WTC11 (cell line): ENCODE data around the gene AIFM1.

Experiments
- NR1H2 ChIP-seq: sonication (generic); formaldehyde crosslinking; IDR thresholded peaks from 2 replicates; pipeline ENCODE4 v1.9.0; 2021; ENCODE audit warnings: mild to moderate bottlenecking, moderate library complexity, missing genetic modification reagents
- SMAD3 ChIP-seq: sonication (generic); formaldehyde crosslinking; IDR thresholded peaks from 2 replicates; pipeline ENCODE4 v1.8.0; 2022; ENCODE audit warnings: missing genetic modification reagents, mild to moderate bottlenecking, borderline replicate concordance
- SP1 ChIP-seq: sonication (generic); formaldehyde crosslinking; conservative IDR thresholded peaks from 2 replicates; pipeline ENCODE4 v1.8.1; 2022; ENCODE audit warnings: missing genetic modification reagents
- TEAD4 ChIP-seq: sonication (generic); formaldehyde crosslinking; IDR thresholded peaks from 2 replicates; pipeline ENCODE4 v1.8.0; 2022; ENCODE audit warnings: mild to moderate bottlenecking, missing genetic modification reagents
- ZNF121 ChIP-seq: sonication (generic); formaldehyde crosslinking; IDR thresholded peaks from 2 replicates; pipeline ENCODE4 v1.8.0; 2023; ENCODE audit warnings: missing genetic modification reagents
- TF ChIP-seq, protein P1 (sequence below): fragments of 200-600 bp; IDR thresholded peaks from 2 replicates; pipeline ENCODE4 v1.8.0; 2022; ENCODE audit warnings: antibody characterized with exemption
- TF ChIP-seq, protein P2 (sequence below): sonication (generic); formaldehyde crosslinking; IDR thresholded peaks from 2 replicates; pipeline ENCODE4 v1.8.0; 2022; ENCODE audit warnings: missing genetic modification reagents
- TF ChIP-seq, protein P3 (sequence below): sonication (generic); formaldehyde crosslinking; IDR thresholded peaks from 2 replicates; pipeline ENCODE4 v1.8.0; 2022; ENCODE audit warnings: mild to moderate bottlenecking, missing genetic modification reagents
- TF ChIP-seq, protein P4 (sequence below): sonication (generic); formaldehyde crosslinking; IDR thresholded peaks from 2 replicates; pipeline ENCODE4 v1.8.1; 2022; ENCODE audit warnings: low read depth, missing genetic modification reagents, borderline replicate concordance
- TF ChIP-seq, protein P5 (sequence below): sonication (generic); formaldehyde crosslinking; IDR thresholded peaks from 2 replicates; pipeline ENCODE4 v1.8.0; 2022; ENCODE audit warnings: mild to moderate bottlenecking, missing genetic modification reagents
- TF ChIP-seq, protein P6 (sequence below): sonication (generic); formaldehyde crosslinking; IDR thresholded peaks from 2 replicates; pipeline ENCODE4 v1.8.1; 2022; ENCODE audit warnings: mild to moderate bottlenecking, moderate library complexity, missing genetic modification reagents
- TF ChIP-seq, protein P7 (sequence below): sonication (generic); formaldehyde crosslinking; IDR thresholded peaks from 2 replicates; pipeline ENCODE4 v1.8.0; 2022; ENCODE audit warnings: mild to moderate bottlenecking, missing genetic modification reagents
- TF ChIP-seq, protein P8 (sequence below): sonication (generic); formaldehyde crosslinking; conservative IDR thresholded peaks from 2 replicates; pipeline ENCODE4 v1.8.1; 2023; ENCODE audit warnings: mild to moderate bottlenecking, low read depth, missing genetic modification reagents, moderate library complexity

DNA sequence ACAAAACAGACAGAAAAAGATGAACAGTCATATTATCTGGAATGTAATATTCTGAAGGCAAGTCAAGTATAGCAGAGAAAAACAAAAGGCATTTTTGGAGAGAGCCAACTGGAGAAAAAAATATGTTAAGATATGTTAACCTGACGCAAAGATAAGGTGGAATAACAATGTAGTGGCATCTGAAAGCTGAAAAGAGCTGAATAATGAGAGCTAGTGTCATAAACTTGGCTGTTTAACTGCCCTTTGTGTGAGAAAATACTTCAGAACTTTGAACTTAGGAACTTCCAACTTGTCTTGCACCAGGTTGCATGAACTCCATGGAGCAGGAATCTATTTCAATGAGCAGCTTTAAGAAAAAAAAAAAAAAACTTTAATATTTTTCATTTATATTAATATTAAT lies 39.0 kb upstream of the AIFM1 start:
- TF ChIP-seq, protein P1, sequence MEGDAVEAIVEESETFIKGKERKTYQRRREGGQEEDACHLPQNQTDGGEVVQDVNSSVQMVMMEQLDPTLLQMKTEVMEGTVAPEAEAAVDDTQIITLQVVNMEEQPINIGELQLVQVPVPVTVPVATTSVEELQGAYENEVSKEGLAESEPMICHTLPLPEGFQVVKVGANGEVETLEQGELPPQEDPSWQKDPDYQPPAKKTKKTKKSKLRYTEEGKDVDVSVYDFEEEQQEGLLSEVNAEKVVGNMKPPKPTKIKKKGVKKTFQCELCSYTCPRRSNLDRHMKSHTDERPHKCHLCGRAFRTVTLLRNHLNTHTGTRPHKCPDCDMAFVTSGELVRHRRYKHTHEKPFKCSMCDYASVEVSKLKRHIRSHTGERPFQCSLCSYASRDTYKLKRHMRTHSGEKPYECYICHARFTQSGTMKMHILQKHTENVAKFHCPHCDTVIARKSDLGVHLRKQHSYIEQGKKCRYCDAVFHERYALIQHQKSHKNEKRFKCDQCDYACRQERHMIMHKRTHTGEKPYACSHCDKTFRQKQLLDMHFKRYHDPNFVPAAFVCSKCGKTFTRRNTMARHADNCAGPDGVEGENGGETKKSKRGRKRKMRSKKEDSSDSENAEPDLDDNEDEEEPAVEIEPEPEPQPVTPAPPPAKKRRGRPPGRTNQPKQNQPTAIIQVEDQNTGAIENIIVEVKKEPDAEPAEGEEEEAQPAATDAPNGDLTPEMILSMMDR, result no peak
- TF ChIP-seq, protein P2, sequence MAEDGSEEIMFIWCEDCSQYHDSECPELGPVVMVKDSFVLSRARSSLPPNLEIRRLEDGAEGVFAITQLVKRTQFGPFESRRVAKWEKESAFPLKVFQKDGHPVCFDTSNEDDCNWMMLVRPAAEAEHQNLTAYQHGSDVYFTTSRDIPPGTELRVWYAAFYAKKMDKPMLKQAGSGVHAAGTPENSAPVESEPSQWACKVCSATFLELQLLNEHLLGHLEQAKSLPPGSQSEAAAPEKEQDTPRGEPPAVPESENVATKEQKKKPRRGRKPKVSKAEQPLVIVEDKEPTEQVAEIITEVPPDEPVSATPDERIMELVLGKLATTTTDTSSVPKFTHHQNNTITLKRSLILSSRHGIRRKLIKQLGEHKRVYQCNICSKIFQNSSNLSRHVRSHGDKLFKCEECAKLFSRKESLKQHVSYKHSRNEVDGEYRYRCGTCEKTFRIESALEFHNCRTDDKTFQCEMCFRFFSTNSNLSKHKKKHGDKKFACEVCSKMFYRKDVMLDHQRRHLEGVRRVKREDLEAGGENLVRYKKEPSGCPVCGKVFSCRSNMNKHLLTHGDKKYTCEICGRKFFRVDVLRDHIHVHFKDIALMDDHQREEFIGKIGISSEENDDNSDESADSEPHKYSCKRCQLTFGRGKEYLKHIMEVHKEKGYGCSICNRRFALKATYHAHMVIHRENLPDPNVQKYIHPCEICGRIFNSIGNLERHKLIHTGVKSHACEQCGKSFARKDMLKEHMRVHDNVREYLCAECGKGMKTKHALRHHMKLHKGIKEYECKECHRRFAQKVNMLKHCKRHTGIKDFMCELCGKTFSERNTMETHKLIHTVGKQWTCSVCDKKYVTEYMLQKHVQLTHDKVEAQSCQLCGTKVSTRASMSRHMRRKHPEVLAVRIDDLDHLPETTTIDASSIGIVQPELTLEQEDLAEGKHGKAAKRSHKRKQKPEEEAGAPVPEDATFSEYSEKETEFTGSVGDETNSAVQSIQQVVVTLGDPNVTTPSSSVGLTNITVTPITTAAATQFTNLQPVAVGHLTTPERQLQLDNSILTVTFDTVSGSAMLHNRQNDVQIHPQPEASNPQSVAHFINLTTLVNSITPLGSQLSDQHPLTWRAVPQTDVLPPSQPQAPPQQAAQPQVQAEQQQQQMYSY (CRISPR knock-in tag), result no peak
- TF ChIP-seq SP1 (CRISPR knock-in tag) (no peak), ZNF121 (CRISPR knock-in tag) (no peak), NR1H2 (no peak), TEAD4 (CRISPR knock-in tag) (no peak), SMAD3 (no peak)
- TF ChIP-seq, protein P3, sequence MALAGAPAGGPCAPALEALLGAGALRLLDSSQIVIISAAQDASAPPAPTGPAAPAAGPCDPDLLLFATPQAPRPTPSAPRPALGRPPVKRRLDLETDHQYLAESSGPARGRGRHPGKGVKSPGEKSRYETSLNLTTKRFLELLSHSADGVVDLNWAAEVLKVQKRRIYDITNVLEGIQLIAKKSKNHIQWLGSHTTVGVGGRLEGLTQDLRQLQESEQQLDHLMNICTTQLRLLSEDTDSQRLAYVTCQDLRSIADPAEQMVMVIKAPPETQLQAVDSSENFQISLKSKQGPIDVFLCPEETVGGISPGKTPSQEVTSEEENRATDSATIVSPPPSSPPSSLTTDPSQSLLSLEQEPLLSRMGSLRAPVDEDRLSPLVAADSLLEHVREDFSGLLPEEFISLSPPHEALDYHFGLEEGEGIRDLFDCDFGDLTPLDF, result no peak
- TF ChIP-seq, protein P4, sequence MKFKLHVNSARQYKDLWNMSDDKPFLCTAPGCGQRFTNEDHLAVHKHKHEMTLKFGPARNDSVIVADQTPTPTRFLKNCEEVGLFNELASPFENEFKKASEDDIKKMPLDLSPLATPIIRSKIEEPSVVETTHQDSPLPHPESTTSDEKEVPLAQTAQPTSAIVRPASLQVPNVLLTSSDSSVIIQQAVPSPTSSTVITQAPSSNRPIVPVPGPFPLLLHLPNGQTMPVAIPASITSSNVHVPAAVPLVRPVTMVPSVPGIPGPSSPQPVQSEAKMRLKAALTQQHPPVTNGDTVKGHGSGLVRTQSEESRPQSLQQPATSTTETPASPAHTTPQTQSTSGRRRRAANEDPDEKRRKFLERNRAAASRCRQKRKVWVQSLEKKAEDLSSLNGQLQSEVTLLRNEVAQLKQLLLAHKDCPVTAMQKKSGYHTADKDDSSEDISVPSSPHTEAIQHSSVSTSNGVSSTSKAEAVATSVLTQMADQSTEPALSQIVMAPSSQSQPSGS, result no peak
- TF ChIP-seq, protein P5, sequence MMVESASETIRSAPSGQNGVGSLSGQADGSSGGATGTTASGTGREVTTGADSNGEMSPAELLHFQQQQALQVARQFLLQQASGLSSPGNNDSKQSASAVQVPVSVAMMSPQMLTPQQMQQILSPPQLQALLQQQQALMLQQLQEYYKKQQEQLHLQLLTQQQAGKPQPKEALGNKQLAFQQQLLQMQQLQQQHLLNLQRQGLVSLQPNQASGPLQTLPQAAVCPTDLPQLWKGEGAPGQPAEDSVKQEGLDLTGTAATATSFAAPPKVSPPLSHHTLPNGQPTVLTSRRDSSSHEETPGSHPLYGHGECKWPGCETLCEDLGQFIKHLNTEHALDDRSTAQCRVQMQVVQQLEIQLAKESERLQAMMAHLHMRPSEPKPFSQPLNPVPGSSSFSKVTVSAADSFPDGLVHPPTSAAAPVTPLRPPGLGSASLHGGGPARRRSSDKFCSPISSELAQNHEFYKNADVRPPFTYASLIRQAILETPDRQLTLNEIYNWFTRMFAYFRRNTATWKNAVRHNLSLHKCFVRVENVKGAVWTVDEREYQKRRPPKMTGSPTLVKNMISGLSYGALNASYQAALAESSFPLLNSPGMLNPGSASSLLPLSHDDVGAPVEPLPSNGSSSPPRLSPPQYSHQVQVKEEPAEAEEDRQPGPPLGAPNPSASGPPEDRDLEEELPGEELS (CRISPR knock-in tag), result no peak
- TF ChIP-seq, protein P6, sequence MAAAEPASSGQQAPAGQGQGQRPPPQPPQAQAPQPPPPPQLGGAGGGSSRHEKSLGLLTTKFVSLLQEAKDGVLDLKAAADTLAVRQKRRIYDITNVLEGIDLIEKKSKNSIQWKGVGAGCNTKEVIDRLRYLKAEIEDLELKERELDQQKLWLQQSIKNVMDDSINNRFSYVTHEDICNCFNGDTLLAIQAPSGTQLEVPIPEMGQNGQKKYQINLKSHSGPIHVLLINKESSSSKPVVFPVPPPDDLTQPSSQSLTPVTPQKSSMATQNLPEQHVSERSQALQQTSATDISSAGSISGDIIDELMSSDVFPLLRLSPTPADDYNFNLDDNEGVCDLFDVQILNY (CRISPR knock-in tag), result no peak
- TF ChIP-seq, protein P7, sequence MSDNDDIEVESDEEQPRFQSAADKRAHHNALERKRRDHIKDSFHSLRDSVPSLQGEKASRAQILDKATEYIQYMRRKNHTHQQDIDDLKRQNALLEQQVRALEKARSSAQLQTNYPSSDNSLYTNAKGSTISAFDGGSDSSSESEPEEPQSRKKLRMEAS (CRISPR knock-in tag), result no peak
- TF ChIP-seq, protein P8, sequence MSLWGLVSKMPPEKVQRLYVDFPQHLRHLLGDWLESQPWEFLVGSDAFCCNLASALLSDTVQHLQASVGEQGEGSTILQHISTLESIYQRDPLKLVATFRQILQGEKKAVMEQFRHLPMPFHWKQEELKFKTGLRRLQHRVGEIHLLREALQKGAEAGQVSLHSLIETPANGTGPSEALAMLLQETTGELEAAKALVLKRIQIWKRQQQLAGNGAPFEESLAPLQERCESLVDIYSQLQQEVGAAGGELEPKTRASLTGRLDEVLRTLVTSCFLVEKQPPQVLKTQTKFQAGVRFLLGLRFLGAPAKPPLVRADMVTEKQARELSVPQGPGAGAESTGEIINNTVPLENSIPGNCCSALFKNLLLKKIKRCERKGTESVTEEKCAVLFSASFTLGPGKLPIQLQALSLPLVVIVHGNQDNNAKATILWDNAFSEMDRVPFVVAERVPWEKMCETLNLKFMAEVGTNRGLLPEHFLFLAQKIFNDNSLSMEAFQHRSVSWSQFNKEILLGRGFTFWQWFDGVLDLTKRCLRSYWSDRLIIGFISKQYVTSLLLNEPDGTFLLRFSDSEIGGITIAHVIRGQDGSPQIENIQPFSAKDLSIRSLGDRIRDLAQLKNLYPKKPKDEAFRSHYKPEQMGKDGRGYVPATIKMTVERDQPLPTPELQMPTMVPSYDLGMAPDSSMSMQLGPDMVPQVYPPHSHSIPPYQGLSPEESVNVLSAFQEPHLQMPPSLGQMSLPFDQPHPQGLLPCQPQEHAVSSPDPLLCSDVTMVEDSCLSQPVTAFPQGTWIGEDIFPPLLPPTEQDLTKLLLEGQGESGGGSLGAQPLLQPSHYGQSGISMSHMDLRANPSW (CRISPR knock-in tag), result no peak
